ENCODE measurements around the gene HACD2.
"Not testable (repeated sequence)": the region's sequence is repeated elsewhere in the genome, so short reads cannot be mapped to it uniquely, and the experiment has no call there.

Gene HACD2

DNA sequence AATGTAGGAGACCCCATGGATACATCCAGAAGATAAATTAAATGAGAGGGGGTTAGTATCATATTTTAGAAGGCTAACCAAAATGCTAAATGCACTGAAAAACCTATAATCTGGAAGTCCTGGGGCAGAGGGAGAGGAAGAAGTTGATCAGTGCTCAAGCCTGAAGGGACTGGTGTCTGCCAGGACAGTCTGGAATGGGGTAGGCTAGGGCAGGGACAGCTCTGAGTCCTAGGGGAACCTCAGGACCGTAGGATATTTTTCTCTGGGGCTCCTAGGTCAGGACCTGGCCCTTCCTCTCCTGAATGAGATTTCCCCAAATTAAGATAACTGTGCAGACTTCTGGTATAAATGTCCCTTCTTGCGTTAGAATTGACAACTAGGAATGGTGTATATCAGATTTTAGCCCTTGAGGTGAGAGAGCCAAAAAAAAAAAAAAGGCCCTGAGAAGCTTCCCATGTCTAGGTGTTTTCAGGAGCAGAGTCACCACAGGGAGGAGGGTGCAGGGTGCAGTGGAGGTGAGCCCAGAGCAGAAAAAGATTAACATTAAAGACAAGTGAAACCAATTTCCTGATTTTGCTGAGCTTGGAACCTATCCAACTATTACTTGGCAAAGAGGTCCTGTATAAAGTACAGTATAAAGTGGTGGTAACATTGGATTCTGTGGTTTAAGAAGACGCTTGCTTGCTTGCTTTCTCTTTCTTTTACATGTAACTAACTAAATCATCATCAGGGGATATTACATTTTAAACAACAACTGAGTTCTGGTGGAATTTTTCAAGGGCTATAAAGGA lies 63.5 kb downstream of the HACD2 start:
- DNase-seq: no peak

DNA sequence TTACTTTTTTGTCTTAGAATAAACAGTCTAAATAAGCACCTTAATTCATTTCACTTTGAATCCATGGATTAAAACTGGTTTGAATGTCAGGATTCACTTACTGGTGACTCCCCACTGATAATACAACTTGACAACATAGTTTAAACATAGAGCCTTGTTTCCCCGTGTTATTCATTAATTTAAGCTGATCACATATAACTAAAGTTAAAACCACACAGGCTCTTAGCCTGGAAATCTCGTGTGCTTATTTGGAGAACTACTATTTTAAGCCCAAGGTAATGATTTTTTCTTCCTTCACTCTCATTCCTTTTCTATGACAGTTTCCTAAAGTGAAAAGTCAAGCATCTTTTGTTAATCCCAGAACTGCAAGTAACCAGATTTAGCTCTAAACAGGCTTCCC lies 64.2 kb downstream of the HACD2 start:
- DNase-seq: no peak

DNA sequence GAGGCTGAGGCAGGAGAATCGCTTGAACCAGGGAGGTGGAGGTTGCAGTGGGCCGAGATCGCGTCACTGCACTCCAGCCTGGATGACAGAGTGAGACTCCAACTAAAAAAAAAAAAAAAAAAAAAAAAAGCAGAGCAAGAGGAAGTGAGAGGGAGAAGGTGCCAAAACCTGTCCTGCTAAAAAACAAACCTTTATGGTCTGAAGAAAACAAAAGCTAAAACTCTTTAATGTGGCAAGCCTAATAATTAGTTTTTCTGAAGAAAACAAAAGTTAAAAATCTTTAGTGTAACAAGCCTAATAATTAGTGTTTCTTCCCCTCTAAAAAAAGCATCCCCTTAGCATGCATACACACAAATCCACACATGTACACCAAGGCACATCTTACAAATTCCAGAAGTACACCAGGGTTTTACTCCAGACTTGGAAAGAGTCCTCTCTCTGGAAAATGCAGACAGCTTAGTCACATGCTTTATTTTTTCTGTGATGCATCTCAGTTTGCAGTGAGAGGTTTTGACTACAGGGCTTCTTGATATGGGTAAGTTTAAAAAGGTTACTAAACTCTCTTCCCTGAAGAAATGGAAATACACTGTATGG lies 65.9 kb downstream of the HACD2 start:
- DNase-seq: no peak

GRCh38 chr3:123511726-123512125 lies 73.1 kb downstream of the HACD2 start:
- no peak for DNase-seq

DNA sequence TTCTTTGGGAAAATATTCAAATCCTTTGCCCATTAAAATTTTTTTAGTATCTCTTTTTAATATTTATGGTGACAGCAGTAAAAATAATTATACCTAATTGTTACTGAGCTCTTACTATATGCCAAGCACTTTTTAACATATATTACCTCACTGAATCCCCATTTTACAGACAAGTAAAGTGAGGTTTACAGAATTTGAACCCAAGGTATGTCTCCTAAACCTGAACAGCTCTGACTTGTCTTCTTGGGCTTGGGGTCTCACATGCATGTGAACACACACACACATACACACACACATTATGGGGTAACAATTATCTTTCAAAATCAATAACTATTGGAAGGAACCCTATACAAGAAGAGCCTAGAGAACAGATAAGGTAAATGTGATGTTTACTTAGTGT lies 73.8 kb downstream of the HACD2 start:
- DNase-seq: no peak

DNA sequence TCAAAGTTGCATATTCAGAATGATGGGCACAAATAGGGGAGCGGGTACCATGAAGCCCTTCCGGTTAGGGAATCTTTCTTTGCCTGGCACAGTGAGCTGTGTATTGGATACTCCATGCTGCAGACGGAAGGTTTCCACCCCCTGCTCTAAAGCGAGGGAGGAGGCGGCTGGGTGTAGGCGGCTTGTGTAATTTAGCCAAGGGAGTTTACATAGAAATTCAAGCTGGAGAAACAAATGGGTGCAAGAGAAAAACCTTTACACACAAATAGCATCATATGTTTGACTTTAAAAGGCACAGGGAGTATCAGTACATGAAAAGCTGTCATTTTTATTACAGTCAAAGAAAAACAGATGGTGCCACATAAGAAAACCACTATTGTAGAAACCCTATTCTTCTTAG lies 76.7 kb downstream of the HACD2 start:
- no peak for DNase-seq

DNA sequence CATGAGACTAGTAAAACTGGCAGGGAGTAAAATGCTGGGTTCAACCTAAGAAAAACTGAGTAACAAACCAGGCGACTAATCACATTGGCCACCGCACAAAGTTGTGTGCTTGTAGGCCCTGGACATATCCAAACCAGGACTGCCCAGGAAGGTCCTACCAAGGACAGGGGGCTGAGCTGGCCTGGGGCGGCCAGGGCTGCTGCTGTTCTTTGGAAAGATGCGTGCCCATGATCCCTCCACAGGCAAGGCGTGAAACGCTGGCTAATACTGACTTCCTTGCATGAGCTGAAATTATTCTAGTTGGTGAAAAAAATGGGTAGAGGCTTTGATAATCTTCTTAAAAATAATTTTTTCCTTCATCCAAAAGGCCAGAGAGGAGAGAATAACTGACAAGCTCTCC lies 79.0 kb downstream of the HACD2 start:
- no peak for DNase-seq

- DNase-seq: no peak
These were observed 81.7 kb downstream of the HACD2 start for GRCh38 chr3:123503203-123503602.

GRCh38 chr3:123499322-123499721 lies 85.5 kb downstream of the HACD2 start:
- no peak for DNase-seq

DNA sequence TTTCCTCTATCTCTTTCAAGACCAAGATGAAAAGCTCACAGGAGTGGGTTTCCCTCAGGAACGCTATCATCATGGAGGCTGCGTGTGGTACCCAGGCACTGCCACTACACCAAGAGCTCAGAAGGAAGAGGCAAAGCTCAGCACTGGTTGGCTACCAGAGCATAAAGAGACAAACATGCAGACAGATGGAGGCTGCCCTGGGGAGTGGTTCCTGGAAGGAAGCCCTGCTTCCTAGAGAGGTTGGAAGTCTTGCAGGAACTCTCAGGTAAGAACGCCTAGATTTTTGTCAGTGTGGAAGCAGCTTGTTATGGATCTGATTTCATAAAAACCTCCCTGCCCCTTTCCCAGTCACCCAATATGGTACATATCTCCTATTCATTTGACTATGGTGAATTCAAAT lies 86.1 kb downstream of the HACD2 start:
- no peak for DNase-seq

DNA sequence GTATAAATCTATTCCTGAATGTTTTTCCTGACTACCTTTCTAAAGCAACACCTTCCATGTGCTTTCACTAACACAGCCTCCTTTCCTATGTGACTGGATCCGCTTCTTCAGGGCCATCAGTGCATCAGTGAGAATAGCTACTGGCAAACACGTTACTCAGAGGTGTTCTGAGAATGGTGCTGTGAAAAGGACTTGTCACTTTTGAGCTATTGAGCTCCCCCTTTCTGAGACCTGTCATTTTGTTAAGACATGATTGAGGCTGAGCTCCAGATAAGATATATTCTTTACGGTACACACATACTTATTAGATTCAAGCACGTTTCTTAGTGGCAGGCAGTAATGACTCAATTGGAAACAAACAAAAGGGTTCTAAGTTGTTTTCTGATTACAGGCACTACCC lies 90.9 kb downstream of the HACD2 start:
- DNase-seq: no peak

GRCh38 chr3:123491966-123492587 lies 92.8 kb downstream of the HACD2 start:
- DNase-seq: no peak

- DNase-seq: peak; percentile 64
These were observed 95.4 kb downstream of the HACD2 start for GRCh38 chr3:123489400-123490004.

GRCh38 chr3:123488645-123489347 lies 96.1 kb downstream of the HACD2 start:
- DNase-seq: no peak

- not testable (repeated sequence) for DNase-seq
These were observed 97.8 kb downstream of the HACD2 start for GRCh38 chr3:123487063-123487462.

DNA sequence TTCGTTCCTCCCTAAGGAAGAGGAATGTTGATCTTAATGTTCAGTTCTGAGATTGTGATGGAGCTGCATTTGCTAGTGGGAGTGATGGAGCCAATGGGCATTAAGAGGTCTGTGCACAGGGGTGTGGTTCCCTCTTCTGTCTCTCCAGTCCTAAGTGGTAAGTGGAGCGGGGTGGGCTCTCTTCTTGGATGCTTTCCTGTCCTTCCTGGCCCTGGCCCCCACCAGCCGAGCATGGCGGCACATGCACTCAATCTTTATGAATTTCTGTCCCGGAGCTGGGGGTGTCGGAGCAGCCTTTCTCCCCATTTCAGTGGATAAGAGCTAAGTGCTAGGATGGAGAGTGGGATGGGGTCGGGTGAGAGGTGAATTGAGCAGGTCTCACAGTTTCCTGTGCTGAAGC lies 98.4 kb downstream of the HACD2 start:
- no peak for DNase-seq

GRCh38 chr3:123485551-123485950 lies 99.3 kb downstream of the HACD2 start:
- no peak for DNase-seq

DNA sequence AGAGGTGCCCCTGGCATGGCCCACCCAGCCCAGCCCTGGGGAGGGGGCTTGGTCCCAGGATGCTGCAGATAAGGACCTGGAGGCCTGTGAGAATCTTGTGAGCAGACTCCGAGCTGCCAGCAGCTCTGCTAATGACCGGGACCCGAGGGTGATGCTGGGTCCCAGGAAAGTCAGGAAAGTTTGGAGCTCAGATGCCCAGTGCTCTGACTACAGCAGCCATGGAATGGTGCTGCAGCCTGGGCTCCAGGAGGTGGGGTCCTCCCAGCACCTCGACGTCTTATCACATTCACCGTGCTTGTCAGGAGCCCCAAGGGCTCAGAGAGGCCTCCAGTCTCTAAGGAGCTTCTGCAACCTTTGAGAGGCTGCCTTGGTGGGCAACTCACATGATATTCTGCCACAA lies 101.7 kb downstream of the HACD2 start:
- no peak for DNase-seq

GRCh38 chr3:123481722-123482457 lies 103.0 kb downstream of the HACD2 start:
- DNase-seq: no peak

DNA sequence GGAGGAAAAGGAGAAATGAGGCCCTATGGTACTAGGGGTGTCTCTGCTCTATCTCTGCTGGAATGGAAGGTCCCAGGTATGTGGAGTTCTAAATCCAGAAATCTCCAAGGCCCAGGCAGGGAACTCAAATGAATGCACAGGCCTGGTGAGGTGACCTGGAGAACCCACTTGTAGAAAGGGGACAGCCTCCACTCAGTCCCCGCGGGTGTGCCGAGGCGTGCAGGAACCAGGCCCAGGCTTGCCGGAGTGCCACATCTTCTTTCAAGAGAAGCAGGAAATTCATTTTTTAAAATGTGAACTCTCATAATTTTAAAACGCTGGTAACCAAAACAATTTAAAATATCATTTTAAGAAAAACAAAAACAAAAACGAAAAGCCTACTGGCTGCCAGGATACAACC lies 103.8 kb downstream of the HACD2 start:
- DNase-seq: no peak

GRCh38 chr3:123480428-123480827 lies 104.4 kb downstream of the HACD2 start:
- DNase-seq: no peak

DNA sequence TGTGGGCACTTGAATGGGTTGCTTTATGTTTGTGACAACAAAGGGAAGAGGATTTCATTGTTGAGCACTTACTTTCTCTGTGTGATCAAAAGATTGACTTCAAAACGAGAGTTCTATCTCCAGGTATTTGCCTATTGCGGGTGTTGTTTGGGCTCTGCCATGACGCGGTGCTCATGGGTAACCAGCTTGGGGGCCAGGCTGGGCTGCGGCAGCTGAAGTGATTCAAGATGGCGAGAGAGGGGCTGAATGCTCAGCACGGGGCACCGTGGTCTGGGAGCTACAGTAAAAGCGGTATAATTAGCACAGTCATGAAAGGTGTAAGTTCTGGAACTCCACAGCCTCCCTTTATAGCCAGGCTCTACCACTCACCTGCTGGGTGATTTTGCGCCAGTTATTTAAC lies 105.0 kb downstream of the HACD2 start:
- no peak for DNase-seq

- DNase-seq: no peak
These were observed 106.5 kb downstream of the HACD2 start for GRCh38 chr3:123478314-123478713.

All from NCI-H1694 treated with DMSO at 0.1 percent for 48 hours (cell line).